IPS-NIHi7 (cell line): ENCODE data around the gene JAKMIP1.

Experiments used
- DNase-seq: peaks from one replicate; pipeline ENCODE4 v3.0.0; 2012; ENCODE audit warnings: mixed read lengths; ENCODE audit errors: extremely low spot score

Gene JAKMIP1

DNA sequence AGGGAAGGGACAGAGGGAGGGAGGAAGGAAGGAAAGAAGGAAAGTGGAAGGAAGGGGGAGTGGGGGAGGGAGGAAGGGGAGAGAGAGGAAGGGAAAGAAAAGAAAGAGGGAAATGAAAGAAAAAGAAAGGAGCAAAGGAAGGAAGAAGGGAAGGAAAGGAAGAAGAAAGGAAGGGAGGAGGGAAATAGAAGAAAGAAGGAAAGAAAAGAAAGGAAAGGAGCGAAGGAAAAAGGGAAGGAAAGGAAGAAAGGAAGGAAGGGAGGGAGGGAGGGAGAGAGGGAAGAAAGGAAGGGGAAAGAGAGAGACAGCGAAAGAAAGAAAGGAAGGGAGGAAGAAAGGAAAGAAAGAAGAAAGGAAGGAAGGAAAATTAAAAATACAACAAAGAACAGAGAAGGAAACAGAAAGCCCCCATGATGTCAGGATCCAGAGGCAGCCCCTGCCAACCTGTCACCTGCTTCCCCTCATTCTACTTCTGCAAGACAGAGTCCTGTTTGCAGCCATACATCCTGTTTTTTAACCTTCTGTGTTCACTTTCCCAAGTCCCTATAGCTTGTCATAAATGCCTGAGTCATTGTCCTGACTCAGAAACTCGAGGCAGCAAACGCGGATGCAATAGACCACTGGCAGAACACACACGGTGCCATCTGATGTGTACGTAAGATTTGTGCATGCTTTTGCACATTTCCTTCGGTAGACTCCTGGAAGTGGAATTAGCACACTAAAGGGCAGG is 105.2 kb downstream of the JAKMIP1 start:
- DNase-seq, result no peak

DNA sequence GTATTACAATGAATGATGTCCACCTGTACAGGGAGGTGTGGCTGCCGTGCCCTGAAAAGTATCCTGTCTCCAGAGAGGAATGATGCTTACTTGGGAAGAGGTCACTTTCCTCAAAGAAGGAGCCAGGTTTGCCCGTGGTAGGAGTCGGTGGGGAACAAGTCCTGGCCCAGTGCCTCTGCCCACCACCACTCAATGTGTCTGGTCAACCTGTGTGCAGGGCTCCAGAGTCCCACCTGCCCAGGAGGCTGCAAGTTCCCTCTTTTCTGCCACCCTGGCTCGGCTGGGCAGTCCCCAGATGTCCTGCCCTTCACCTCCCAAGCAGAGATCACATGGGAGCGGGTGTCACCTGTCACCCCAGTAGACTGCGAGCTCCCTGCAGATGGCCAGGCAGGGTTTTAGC is 106.7 kb downstream of the JAKMIP1 start:
- no peak for DNase-seq

DNA sequence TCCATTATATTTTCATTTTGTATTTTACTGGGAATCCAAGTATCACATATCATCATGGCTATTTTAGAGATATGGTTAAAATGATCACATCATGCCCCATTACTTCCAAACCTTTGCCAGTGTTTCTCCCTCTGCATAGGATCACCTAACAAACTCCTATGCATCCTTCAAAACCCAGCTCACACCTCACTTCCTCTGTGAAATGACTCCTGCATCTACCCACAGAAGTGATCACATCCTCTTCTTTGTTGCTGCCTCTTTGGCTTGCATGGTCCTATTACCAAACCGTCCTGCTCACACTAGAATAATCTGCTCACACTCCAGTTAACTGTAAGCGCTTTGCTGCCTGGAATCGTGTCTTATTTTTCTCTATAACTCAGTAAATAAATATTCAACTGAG is 107.4 kb downstream of the JAKMIP1 start:
- no peak for DNase-seq

DNA sequence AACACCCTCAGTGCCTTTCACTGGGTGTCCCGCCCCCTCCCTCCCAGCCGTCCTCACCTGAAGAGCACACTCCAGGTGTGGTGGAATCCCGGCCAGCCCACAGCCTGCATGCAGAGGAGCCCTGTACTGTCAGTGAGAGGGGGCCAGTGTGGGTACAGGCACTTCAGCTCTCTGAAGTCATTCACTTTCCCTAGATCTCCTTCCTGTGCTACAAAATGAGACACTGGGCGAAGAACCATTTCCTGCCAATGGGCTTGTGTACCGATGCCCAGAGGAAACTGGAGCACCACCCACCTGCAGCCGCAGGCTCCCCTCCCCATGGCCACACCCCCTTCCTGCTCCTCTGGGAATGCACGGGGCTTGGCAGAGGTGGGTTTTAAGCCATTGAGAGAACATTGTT is 108.2 kb downstream of the JAKMIP1 start:
- peak; percentile 57 for DNase-seq

DNA sequence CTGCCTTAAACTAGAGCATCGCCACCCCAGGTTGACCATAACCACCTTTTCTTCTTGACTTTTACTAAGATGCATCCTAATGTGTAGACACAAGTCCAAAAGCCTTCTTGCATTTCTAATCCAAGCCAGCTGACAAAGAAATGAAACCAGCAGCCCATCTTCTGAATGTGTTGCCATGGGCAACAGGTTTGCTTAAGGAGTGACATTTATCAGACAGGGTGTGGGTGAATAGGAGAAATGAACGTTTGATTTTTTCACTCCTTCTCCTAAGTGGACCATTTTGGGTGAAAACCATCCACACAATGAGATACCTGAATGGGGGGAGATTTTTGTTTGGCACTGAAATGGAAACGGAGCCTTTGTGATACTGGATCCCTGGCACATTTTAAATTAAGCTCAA is 109.4 kb downstream of the JAKMIP1 start:
- DNase-seq, result no peak

DNA sequence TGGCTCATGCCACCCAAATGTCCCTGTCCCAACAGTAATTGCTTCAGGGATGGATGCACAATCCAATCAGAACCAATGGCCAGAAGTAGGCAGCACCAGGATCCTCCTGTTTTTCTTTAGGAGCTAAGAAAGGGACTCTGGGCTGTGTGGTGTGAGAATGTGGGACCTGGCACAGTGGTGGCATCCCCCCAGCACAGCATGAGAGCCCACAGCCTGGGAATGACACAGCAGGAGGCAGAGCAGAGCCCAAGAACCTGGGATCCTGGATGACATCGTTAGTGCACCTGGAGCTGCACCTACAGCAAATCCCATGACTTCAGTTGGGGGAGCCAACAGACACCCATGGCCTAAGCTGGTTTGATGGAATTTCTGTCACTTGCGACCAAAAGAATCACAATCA is 111.4 kb downstream of the JAKMIP1 start:
- DNase-seq, result no peak

DNA sequence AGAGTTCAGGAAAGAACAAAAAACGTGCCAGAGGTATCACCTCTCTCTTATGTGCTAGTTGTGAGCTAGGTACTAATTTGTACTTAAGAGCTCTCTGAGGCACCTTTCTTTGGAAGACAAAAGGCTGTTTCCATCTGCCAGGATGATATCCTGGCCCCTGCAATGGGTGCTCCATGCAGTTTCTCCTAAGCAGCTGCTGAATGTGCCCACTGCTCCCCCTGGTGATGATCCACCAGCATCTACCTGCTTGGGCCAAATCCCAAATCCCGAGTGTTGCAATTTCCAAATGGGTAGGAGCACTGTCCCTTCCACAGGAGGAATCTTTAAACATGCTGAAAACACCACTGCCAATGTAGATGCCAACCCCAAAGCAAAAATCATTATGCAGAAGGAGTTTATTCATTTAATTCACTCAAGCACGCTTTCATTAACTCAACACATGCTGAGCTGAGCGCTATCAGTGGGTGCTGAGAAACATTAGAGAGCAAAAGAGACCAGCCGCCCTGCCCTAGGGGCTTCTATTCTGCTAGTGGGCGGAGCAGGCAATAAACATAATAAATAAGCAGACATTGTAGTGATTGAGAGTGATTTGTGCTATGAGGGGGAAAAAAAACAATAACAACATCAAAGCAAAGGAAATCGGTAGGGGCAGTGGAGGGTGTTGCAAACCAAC is 112.5 kb downstream of the JAKMIP1 start:
- DNase-seq, result peak; percentile 78

DNA sequence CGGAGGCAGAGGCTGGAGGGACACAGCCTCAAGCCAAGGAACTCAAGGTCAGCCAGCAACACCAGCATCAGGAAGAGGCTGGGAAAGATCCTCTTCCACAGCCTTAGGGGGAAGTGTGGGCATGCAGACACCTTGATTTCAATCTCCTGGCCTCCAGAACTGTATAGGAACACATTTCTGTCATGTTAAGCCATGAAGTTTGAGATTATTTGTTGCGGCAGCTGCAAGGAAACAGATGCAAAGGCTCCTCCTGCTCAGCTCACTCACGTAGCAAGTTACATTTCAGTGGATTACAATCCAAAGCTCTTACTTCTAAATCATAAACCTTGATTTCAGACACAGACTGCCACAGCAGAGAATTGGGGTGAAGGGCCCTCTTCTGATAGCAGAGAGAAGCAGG is 113.5 kb downstream of the JAKMIP1 start:
- no peak for DNase-seq

DNA sequence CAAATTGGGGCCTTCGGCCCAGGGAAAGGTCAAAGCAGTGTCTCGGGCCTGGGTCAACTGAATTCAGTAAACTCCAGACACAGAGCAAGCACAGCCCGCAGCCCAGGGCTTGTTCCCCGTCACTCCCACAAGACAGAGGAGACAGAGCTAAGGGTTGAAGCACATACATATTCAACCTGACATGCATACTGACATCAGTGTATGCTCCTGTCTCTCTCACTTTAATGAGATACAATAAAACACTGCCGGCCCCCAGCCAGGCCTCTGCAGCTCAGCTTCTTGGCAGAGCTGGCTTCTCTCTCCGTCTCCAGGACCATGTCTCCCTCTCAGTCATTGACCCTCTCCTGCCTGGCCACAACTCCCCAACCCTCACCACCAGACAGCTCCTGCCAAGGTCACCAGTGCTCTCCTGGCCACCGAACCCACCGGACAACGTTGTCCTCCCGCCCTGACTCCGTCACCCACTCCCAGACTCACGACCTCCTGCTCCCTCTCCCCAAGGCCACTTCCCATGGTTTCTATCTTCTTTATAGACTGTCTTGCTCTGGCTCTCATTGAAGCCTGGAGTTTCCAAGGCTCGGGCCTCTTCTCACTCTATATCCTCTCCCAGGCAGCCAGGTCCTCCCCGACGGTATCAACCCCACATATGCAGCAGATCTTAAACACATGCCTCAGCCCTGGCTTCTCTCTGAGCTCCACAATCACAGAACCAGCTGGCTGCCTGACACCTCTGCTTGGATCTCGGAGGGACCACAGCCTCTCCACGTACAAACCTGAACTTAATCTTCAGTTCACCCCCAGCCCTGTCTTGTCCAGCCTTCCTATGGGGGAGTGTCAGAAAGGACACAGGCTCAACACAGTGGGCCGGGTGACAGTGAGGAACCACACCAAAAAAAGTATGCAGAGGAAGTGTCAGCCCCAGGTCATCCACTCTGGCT is 114.4 kb downstream of the JAKMIP1 start:
- DNase-seq, result no peak

DNA sequence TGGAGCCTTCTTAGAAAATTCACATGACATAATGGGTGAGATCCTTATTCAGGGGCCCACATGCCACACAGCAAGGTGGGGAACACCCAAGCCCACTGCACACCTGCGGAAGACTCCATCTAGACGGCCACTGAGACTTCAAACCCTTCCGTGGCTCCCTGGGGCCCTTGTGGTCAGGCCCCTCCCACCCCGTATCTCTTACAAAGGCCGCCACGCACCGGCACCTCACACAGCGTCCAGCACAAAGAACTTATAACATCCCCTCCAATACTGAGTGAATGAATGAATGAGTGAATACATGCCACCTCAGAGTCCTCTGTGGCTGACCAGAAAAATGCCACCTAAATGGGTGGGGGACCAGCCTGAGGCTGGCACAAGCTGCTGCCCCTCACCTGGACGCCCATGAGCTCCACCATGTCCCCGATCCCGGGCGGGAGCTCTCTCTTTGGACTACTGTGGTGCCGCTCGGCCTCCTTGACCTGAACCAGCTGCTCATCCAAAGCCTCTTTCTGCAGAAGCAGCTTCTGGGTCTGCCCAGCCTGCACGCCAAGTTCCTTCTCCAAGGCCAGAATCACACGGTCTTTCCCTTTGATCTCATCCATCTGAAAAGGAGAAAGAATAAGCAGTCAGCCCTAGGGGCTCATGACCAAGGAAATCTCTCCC is 115.2 kb downstream of the JAKMIP1 start:
- no peak for DNase-seq

DNA sequence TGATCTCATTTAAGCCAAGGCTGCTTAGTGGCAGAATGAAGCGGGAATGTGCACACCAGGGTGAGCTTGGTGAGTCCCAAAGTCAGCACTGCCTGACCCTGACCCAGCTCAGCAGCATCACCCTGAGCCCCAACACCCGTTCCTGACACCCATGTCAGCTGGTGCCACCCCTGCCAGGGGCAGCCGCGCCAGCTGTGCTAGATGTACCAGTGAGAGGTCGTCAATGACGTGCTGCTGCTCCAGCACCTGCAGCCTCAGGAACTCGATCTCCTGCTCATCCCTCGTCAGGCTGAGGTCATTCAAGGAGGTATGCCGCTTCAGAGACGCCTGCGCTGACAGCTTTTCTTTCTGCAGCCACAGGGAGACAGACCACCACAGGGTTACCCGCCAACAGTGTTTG is 120.4 kb downstream of the JAKMIP1 start:
- DNase-seq, result no peak

DNA sequence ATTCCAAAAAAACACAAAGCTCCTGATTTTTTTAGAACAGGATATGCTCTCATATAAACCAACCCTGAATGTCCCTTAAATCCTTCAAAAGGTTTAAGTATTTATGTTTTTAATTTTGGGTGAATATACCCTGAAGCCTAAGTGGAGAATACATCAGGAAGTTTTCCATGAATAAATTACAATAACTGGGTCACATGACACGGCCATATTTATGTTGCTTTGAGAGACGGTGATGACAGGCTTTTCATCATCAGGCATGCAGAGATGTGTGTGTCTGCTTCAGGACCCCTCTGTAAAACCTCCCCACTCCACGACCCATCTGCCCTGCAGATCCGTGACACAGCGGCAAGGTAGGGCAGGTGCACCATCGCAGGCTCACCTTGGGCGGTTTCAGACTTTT is 121.8 kb downstream of the JAKMIP1 start:
- DNase-seq, result no peak

DNA sequence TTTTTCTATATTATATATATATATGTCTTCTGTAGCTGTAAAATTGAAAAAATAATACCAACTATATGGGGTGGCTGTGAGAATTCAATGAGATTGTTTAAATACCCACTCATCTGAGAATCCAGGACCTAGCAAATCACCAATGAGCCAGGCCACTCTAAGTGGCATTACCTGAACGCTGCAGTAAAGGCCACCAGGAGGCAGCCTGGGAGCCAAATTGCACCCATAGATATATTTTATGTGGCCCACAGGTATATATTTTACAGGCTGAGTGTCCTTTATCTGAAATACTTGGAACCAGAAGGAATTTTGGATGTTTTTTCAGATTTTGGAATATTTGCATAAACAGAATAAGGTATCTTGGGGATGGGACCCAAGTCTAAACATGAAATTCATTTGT is 124.0 kb downstream of the JAKMIP1 start:
- peak; percentile 66 for DNase-seq

DNA sequence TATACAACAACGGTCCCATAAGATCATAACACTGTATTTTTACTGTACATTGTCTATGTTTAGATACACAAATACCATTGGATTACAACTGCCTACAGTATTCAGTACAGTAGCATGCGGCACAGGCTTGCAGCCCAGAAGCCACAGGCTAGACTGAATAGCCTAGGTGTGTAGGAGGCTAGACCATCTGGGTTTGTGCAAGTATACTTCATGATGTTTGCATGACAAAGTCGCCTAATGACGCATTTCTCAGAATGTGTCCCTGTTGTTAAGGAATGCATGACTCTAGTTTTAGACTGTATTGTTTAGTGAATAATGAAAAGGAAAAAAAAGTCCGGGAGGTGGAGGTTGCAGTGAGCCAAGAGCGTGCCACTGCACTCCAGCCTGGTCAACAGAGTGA is 125.6 kb downstream of the JAKMIP1 start:
- DNase-seq, result no peak

DNA sequence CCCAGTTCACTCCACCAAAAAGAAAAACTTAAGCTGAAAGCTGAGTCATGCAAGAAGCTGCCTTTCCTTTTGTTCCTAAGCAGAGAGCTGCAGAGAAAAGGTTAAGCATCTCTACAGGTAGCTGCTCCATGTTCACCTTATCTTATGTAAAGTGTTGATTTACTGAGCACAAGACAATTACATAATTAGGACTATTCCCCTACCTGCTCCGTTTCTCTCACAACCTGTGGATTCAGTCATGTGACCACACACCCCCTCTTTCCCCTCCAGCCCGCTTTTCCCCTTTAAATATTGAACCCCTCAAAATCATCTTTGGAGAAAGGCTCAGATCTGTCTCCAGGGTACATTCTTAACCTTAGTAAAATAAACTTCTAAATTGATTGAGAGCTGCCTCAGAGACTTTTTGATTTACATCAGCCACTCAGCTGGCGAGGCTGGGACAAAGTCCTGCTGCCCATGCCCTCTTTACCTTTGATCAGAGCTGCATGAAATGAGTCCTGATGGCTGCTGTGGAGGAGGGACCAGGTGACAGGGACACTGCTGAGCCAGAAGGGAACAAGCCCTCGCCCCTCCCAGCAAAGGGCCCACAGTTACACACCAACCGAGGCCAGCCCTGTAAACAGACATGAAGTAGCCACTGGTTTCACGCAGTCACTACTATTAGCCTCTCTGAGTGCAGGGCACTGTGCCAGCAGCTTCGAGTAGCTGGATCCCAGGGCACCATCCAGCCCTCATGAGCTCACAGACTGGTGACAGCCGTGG is 128.2 kb downstream of the JAKMIP1 start:
- no peak for DNase-seq

DNA sequence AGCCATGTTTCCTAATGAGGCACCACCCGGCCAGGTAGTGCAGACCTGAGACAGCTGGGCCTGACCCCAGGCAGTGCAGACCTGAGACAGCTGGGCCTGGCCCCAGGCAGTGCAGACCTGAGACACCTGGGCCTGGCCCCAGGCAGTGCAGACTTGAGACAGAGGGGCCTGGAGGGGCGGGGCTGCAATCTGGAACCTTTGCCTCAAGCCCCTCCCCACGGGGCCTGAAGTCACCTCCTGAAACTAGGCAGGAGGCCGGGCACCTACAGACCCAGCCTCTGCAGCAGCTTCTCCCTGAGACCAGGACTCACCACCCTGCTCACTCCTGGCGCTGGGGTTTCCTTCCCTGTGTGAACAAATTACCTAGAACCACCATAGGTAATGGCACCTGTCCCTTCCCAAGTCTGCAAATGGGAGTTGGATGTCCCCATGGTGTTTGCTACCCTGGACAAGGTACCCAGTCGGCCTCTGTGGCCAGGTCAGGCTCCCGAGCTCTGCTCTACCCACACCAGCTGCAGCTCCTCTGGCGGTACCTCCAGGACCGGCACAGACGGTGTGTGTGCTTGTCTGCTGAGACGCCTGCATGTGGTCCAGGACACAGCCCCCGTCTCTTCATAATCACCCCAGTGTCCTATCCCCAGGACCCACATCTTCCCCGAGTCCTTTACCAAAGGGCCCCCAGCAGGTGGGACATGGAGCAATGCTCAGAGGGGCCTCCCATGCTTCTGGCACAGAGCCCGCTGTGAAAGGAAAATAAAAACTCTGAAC is 129.0 kb downstream of the JAKMIP1 start:
- DNase-seq, result peak; percentile 50

DNA sequence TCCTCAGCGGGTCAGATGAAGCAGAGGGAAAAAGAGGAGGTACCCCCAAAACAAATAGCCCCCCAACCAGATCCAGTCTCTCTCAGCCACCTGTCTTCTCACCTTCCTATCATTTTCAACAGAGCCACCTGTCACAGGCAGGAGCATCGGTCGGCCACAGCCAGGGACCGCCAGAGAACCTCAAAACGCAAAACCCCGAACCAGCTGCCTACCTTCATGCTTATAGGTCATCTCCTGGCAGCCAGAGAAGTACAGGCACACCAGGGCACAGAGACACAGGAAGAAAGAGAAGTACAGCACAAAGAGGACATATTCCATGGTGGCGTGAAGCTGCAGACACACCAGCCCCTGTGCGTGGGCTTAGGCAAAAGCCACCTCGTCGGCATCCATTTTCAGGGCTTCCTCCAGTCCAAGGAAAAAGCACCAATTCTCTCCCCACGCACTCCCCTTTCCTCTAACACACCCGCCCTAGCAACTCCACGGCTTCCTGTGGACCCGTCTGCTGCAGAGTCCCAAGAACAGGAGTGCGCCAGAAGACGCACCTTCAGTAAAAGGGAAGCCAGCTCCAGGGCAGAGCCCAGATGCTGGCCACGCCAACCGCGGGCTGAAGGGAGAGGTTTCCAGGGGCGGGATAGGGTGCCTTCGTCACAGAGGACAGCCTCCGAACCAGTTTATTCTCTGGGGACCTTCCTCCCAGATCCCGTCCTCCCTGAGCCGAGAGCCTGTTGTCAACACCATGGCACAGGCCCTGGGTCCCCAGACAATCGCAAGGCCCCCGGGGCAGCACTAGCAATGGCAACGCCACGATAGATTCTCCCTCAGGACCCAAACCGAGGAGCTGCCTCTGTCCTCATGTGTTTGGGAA is 130.3 kb downstream of the JAKMIP1 start:
- DNase-seq, result no peak

DNA sequence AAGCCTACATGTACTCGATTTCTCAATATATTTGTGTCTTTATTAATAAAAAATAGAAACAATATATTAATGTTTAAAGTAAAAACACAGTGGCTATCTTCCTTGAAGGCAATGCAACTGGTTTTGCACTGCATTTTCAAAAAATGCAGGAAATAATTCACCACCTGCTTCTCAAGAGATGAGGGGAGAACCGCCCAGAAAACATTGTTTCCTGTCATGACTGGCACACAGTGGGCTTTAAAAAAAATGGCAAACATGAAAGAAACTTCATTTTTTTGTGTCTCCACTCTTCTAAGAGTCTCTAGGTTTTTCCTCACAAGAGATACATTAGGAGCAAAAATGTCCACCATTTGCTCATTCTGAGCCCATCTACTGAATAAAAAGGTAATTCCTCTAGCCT is 131.4 kb downstream of the JAKMIP1 start:
- no peak for DNase-seq

DNA sequence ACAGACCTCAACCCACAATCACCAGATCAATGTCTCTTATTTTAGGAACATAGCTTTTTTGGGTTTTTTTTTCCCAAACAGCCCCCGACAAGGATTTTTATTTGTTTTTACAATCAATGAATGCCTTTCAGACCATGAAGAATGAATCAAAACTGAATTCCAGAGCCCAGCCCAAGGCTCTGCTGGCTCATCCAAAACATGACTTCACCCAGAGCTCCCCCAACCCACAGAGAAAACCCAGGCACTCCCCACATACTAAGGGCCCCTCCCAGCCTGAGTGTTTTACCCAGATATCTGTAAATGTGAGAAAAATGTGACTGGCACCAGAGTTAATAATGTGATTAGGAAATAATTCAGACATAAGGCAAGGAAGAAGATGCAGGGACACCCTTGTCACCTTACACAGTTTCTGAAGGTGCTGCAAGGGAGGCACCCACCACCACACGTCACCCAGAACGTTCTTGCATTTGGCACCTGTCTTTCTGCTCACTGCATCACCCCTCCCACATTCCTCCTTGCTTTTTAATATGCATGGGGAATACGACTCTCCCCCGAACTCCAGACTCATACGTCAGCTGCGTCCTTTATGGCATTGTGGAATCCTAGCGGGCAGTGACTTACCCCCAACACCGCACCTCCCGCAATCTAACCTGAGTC is 134.3 kb downstream of the JAKMIP1 start:
- DNase-seq, result no peak
